Hippocampal formation (tissue), 2 donors: ENCODE data around the gene IRF3.
"Not testable (repeated sequence)": the region's sequence is repeated elsewhere in the genome, so short reads cannot be mapped to it uniquely, and the experiment has no call there.

Source experiments
- DNase-seq, 2 donors: peaks; one replicate each; lab custom pipeline; 2025; lab: John Stamatoyannopoulos, UW

The IRF3 gene

DNA sequence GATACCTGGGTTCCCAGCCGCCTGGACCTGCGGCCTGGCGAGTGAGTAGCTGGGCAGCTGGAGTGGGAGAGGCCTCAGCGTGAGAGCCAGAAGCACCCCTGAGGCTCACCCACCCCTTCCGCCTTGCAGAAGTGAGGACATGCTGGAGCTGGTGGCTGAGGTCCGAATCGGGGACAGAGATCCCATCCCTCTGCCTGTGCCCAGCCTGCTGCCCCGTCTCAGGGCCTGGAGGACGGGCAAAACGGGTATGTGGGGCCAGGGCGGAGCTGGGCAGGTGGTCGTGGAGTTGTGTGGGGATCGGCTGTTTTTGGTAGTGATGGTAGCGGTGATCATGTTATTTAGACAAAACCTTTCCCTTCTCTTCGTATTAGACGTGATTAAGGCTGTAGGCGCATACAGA lies 19.1 kb downstream of the IRF3 start:
- DNase-seq, result no peak

DNA sequence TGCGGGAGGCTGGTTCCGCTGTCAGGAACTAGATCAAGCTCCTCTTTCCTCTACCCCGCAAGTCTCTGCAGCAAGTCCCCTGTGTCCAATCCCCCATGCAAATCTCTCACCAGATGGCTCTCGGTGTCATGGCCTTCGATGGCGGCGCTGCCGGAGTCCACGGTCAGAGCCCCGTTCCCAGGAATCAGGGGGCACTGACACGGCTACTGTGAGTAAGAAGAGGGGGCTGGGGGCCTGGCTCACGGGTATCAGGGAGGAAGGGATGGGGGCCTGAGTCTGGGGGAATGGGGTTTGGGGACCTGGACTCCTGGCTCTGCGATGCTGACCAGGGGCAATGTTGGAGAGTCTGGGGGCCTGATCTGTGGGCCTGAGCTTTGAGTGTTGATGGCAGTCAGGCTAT lies 19.7 kb downstream of the IRF3 start:
- DNase-seq, result no peak

DNA sequence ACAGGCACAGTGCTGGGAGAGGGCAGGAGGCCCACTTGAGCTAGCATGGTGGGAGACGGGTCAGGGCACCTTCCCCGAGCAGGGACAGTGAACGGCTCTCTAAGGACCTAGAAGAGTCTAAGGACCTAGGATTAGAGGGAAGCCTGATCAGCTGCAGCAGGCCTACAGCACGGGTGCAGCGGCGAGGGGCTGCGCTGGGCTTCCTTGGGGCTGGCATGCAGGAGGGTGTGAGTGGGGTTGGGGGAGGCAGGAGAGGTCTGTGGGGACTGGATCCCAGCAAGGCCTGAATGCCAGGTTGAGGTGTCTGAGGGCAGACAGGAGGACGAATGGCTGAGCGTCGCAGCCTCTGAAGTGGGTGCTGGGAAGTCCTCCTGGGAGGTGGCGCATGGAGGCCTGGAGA lies 20.1 kb downstream of the IRF3 start:
- DNase-seq, result no peak

DNA sequence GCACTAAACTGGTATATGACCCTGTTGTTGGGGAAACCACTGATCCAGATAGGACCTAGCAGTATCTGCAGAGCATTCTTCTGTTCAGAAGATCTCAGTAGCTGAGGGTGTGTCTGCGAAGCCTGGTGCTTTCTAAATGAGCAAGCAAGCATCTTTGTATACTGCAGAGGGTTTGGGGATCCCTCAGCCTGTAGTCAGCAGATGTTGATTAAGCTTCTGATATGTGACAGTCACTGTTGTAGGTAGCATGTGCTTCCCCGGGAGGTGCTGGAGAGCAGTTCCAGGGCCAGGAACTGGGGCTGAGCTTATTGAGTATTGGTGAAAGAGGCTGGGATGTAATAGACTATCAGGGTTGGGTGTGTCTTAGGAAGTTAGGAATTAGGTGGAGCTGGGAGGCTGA lies 22.2 kb downstream of the IRF3 start:
- no peak for DNase-seq

DNA sequence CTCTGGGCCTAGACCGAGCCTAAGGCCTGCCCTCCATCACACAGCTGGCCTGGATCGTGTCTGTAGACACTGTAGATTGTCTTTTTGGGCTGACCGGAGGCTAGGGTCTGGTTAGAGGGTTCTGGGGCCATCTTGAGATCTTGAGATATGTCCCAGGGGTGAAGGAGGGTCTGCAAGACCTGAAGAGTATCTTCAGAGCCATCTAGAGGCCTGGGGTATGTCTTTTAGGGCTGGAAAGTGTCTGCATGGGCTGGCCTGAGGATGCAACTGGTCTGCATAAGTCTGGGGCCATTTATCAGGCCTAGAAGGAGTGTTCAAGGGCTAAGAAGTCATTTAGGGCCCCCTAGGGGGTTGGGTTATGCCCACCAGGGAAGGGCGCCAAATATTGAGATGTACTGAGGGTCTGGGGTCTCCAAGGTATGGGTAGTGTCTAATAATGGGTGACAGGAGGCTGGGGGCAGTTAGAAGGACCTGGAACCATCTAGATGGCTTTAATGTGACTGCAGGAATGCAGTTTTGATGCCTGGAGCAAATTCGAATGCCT lies 23.1 kb downstream of the IRF3 start:
- DNase-seq, result no peak

DNA sequence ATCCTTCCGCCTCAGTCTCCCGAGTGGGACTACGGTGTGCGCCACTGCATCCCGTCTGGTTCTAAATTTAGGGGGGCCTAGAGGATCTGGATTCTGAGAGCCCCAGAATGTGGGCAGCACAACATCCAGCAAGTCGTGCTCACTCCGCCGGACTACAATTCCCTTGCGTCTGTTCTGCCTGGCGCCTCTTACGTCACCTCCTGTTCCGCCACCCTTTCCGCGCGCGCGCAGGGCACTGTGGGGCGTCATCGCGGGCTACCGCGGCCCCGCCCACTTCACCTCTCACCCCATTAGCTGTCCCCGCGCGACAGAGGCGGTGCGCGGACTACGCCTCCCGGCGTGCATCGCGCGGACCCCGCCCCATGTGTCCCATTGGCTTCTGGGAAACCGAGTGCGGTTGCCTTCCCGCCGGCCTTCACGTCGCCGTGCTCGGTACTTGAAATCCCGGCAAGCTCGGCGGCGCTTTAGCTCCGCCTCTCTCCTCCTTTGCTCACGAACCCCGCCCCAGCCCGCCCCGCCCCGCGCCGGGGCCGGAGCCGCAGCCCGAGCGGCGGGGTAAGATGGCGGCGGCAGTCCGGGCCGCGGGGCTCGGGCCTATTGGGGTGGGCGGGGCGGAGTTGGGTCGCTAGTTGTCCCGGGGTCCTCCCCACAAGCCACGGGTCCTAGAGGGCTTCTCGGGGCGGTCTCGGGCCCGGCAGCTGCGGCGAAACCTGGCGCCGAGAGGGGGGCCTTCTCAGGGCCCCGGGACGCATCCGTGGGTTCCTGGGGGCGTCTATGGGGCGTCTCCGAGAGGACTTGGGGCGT lies 23.8 kb downstream of the IRF3 start, which contains the start of gene SCAF1:
TSS of gene SCAF1 (plus strand) at position 522 of the 804 bp plus-strand sequence. CDS start 2,818 bp downstream, outside the sequence.
- DNase-seq, result peak; percentile 98 to 99

DNA sequence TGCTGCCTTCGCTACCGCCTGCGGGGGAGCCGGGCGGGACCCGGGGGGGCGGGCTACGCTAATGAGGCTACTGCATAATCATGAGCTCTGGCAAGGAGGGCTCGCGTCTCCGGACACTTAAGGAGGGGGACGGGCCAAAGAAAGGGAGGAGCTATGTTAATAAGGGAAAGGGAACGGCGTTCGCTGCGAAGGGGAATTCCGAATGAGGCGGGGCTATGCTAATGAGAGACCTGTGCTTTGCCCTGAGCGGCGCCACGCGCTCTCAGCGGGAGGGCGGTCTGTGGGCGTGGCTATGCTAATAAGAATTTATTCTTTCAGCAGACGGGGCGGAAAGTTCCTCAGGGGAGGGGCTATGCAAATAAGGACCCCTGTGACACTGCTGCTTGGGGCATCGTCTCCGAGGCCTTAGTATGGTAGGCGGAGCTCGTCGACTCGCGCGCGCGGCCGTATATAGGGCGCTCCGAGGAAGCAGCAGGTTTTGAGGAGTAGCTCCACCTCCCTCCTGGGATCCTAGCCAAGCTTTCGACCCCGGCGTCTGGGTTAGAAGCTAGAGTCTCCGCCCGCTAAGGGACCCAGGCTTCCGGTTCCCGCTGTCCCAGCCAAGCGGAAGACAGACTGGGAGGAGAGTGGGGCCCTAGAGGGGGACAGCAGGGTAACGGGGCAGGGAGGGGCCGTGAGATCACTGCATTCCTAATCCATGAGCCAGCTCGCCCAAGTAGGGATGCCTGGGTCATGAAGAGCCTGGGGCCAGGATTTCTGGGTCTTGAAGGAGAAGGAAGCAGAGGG lies 25.4 kb downstream of the IRF3 start, which contains the start of gene RRAS:
TSS of gene RRAS (minus strand) at position 31 of the 786 bp plus-strand sequence. CDS start 45 bp downstream, outside the sequence.
- peak; percentile 98 to 99 for DNase-seq

DNA sequence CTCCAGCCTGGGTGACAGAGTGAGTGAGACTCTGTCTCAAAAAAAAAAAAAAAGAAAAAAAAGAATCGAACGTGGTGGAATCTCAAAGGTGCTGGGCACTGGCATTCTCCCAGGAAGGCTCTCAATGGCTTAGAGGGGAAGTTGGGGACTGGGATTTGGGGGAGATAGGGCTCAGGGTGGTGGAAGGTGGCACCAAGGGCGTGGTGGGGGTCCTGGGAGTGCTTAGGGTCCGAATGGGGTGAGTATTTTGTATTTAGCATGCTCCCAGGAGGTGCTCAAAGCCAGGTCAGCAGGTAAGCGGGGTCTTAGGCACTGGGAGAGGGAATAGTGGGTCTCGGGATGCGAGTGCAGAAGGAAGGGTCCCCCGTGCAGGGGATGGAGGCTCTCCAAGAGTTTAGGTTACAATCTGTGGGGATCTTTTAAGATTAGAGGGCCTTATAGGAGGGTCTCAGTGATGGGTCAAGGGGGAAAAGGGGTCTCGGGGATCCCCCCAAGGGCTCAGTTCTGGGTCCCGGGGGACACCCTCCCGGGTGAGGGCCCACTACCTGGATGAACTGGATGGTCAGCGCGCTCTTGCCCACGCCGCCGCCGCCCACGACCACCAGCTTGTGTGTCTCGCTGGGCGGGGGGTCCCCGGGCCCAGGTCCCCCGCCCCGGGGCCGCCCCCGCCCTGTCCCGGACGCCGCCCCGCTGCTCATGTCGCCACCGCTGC lies 26.1 kb downstream of the IRF3 start:
- no peak for DNase-seq

DNA sequence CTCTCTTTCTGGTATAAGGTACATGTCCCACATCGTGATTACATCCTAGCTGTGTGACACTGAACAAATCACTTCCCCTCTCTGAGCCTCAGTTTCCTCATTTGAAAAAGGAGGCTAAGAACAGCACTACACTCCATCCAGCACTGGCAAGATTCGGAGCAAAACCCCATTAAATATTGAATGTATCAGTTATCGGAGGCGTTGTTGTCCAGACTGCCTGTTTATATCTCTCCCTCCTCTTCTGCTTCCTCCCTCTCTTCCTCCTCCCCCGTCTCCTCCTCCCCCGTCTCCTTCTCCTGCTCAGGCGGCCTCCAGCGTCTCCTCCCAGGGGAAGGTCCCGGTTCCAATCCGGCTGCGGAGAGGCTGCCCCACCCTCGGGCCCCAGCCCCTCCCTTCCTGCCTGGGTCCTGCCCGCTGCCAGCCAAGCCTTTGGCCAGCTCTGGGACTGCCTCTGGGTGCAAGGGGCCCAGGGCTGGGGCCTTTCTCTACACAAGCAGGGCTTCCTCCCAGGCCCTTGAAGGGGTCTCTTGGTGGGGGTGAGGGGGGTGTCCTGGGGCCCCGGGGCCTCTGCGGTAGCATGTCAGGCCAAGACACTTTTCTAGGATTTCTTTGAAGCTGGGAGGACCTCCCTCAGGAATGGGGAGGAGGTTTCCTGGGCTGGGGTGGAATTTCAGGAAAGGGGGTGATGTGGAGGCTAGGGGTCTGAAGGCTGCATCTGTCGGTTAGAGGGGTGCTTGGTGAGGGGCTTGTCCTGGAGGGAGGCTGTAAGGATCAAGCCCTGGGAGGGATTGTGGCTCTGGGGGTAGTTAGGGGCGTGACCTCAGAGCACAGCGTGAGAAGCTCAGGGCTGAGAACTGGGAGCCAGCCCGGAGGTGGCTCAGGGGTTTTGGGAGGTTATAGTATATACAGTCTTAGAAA lies 27.6 kb downstream of the IRF3 start:
- peak in 1 of 2 donors; percentile 0 for DNase-seq

DNA sequence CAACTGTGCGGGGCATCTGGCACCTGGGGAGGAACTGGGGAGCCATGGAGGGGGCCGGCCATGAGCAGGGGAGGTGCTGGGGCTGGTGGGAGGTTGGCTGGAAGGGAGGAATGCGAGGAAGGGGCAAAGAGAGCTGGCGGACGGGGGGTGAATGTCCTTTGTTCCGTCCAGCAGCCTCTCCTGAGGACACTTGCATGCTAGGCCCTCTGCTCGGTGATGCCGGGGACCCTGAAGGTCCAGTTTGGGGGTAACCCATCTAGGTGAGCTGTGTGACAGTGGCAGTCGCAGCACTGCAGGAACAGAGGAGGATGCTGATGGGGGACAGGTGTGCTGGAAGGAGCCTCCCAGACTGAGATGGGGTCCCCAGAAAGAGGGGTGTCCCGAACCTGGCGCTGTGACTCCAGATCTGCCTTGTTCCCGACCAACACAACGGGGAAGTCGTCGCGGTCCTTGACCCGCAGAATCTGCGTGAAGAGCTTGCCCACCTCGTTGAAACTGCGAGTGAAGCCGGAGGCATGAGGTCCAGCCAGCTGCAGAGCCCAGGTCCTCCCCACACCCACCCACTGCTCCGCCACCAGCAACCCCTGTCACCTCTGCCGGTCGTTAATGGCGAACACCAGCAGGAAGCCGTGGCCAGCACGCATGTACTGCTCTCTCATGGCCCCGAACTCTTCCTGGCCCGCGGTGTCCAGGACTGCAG lies 29.3 kb downstream of the IRF3 start:
- no peak for DNase-seq

DNA sequence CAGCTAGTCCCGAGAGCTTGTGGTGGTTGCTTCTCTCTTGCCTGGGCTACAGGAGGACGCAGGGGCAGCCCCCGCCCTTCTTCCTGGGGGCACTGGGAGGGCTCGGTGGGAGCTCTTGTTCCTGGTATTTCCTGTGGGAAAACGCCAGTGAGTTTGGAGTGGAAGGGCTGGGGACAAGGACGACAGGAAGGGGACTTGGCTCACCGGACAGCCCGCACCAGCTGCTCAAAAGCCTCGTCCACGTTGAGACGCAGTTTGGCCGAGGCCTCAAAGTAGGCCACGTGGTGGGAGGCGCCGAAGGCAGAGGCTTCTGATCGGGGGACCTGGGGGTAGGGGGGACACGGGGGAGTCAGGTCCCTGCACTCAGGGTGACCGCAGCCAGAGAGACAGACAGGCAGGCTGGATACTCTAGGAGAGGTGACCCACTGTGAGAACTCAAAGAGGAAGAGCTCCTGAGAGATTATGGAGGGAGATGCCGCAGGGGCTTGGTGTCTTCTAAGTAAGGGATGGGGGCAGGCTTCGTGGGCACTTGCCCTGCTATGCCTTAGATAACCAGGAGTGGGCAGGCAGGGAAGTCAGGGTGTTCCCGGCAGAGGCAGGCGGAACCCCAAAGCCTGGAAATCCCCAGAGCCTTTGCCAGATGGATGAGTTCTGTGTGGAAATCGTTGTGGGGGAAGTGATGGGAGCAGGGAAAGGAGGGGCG lies 30.0 kb downstream of the IRF3 start:
- no peak for DNase-seq

DNA sequence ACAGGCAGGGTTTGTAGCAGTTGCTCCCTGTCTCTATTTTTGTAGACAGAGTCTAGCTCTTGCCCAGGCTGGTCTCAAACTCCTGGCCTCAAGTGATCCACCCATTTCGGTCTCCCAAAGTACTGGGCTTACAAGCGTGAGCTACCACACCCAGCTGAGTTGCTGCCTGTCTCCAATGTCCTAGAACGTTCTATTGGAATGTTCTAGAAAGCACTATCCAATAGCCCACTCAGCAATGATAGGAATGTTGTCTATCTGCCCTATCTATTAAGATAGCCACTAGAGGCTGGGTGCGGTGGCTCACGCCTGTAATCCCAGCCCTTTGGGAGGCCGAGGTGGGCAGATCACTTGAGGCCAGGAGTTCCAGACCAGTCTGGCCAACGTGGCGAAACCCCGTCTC lies 32.4 kb downstream of the IRF3 start:
- DNase-seq, result not testable (repeated sequence)

DNA sequence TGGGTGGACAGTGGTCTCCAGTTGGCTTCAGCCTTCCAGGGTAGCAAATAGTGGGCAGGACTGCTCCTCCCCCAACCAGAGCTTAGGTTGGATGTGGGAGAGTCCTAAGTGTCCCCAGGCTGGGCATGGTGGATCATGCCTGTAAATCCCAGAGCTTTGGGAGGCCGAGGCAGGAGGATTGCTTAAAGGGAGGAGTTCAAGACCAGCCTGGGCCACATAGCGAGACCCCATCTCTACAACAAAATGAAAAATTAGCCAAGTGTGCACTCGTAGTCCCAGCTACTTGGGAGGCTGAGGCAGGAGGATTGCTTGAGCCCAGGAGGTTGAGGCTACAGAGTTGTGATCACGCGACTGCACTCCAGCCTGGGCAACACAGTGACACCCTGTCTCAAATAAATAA lies 33.1 kb downstream of the IRF3 start:
- DNase-seq, result no peak

DNA sequence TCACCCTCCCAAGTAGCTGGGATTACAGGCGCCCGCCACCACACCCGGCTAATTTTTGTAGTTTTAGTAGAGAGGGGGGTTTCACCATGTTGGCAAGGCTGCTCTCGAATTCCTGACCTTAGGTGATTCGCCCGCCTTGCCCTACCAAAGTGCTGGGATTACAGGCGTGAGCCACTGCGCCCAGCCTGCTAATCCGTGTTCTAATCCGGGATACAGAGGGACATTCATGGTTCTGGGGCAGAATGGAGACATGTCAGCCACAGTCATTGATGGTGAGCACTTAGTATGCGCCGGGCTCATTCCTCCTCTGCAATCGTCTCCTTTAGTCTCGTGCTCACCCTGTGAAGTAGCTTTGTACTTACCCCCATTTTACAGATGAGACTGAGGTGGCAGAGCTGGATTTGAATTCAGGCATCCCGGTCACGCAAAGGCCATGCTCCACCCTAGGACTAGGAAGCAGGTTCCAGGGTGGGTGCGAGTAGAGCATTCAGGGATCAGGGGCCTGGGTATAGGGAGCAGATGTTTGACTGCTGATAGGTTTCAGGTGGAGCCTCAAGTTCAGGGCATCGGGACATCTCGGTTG lies 34.0 kb downstream of the IRF3 start:
- DNase-seq, result no peak

DNA sequence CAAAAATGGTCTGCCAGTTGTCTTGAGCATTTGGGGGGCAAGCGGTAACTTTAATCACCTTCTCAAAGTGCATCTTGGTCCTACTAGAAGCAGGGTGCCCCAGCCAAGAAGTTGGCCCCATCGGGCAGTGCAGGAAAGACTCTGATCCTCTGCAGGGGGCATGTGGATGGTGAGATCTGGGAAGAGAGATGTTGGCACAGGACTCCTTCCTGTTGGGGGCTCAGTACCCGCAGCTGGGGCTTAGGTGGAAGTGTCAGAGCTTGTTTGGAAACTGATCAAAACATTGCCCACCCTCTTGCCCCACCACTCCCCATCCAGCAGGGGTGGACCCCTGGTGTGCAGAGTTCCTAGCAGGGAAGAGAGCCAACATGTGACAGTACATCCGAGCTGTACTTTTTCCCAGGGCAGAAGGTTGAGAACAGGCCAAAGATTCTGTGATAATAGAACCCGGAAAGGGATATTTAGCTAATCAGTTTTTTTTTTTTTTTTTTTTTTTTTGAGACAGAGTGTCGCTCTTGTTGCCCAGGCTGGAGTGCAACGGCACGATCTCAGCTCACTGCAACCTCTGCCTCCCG lies 34.6 kb downstream of the IRF3 start:
- no peak for DNase-seq

DNA sequence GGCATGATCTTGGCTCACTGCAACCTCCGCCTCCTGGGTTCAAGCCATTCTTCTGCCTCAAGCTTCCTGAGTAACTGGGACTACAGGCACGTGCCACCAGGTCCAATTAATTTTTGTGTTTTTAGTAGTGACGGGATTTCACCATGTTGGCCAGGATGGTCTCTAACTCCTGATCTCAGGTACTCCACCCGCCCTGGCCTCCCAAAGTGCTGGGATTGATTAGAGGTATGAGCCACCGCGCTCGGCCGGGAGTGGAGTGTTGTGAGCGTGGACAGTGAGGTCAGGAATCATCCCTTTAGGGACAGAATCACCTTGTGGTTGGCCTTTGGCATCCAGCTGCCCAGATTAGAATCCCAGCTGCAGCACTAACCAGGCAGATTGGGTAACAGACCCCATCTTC lies 36.0 kb downstream of the IRF3 start:
- DNase-seq, result no peak

DNA sequence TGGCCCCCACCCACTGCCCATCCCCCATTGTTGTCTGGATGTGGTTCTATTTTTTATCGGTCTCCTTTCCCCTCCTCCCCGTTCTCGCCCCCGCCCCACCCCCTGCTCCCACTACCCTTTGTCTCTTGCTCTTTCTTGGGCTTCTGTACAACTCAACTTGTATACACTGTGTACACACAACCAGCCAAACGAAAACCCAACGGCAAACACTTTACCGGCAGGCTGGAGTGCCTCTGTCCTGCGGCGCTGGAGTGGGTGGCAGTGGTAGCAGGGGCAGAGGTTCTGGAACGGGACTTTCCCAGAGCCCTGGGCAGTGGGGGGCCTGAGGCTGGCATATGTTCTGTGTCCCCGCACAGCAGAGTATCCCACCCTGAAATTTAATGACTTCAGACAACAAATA lies 39.4 kb downstream of the IRF3 start:
- DNase-seq, result no peak

DNA sequence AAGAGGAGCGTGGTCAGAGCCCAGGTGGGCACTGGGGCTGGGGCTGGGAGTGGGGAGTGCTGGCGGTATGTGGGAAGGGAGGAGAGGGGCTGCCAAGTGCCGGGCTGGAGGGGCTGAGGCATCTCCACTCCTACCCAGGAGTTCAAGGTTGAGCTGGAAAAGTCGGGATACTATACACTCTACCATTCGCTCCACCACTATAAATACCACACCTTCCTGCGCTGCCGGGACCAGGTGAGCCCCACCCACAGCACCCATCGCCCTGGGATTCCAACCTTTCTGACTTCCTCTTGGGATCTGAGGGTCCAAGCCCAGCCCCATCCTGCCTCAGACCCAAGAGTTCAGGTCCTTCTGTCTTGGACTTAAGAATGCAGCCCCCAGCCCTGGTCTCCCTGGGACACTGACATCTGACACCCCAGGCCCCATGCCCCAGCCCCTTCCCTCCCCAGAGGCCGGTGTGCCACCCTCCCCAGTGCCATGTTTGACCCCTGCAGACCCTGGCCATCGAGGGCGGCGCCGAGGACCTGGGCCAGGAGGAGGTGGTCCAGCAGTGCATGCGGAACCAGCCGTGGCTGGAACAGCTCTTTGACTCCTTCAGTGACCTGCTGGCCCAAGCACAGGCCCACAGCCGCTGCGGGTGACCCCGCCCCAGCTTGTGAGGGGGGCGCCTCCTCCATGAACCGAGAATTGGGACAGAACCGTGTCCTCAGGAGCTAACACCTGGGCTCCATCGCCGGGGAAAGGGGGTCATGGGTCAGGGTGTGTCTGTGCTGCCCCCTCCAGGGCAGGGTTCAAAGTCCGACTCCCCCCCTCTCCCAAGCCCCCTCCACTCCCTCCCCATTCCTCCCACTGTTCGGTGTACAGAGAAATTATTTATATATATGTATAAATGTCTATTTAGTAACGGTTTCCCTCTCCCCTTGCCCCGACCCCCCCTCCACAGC lies 40.4 kb downstream of the IRF3 start:
- no peak for DNase-seq
